GM21528 (cell line): Measurements from ENCODE around the gene HSD11B1L.

Experiments used
- ATAC-seq: cut with Tn5 transposase; IDR thresholded peaks from one replicate; pipeline ENCODE4 v1.9.1; 2021; ENCODE audit warnings: mild to moderate bottlenecking, moderate library complexity; ENCODE audit not compliant: unreplicated experiment, low FRiP score

HSD11B1L gene

DNA sequence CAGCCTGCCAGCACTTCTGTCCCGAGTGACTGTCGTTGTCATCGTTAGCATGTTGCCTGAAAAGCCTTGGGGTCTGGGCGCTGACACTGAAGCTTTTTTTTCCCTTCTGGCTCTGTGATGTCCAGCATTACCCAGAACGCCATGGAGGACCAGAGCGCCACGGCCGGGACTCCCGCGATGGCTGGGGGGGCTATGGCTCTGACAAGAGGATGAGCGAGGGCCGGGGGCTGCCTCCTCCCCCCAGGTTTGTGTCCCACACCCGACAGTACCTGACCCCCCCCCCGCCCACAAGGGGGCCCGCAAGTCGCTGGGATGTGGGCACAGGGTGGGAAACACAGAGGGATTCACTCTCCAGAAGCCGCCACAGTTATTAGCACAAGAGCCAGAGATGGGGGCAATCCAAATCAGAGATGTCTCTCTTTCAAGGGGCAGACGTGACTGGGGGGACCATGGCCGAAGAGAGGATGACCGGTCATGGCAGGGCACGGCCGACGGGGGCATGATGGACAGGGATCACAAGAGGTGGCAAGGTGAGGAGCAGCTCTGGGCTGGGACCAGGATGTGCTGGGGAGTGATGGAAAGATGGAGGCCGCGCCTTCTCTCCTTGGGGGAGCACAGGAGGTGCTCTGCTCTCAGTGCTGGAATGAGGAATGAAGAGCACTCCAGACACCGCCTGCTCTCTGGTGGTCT, 13.8 kb upstream of the HSD11B1L start:
- ATAC-seq = no peak

- ATAC-seq = no peak
Observed at GRCh38 chr19:5667751-5668271, 13.0 kb upstream of the HSD11B1L start.

DNA sequence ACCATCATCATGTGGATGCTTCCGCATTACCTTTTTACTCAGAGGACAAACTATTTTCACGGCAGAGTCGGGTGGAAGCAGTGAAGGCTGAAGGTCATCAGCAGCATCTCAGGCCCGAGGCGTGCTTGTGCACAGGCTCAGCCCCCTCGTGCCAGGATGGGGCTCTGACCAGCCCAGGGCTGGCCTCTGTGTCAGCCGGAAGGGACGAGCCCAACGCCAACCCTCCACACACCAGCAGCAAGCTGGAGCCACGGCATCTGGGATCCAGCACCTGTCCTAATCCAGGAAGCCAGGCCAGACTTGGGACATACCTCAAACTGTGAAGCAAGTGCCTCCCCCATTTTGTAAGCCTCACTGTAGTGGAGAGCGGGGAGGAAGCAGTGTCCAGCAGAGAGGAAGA, 11.6 kb upstream of the HSD11B1L start:
- ATAC-seq = no peak

DNA sequence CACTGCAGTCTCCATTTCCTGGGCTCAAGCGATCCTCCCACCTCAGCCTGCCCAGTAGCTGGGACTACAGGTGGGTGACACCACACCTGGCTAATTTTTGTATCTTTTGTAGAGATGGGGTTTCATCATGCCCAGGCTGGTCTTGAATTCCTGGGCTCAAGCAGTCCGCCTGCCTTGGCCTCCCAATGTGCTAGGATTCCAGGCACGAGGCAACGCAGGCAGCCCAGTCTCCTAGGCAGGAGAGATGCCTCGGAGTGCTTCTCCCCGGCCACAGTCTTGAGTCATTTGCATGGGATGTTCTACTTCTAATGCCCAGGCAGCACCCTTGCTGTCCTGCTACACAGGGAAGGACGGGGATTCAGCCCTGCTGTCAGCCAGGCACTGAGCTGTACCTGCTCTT, 9.2 kb upstream of the HSD11B1L start:
- ATAC-seq = no peak

GRCh38 chr19:5672708-5673459, 7.9 kb upstream of the HSD11B1L start:
- no peak for ATAC-seq

- ATAC-seq = no peak
Observed at GRCh38 chr19:5673752-5674151, 7.1 kb upstream of the HSD11B1L start.

GRCh38 chr19:5674714-5675113, 6.1 kb upstream of the HSD11B1L start:
- ATAC-seq = no peak

DNA sequence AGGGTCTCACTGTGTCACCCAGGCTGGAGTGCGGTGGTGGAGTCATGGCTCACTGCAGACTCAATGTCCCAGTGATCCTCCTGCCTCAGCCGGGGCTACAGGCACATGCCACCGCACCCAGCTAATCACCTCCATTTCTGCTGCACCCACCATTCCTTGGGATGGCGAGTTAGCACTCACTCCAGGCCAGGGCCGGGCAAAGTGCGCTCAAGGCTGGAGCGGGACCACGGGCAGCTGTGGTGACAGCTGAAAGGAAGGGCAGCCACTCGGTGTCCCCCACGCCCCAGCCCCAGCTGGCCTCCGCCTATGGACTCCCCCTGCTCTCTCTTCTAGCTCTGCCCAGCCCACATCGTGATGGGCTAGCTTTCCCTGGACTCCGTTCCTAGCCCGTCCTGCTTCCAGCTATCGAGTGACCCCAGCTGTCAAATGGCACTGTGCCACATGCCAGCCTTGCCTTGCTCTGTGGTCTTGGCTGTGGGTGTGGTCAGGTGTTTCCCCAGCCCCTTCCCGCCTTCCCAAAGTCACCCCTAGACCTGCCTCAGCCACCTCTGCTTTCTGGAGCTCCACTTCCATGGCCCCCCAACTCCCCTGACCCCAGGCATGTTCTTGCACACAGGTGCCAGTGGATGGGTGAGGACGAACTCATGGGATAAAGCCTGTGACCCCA, 4.6 kb upstream of the HSD11B1L start:
- ATAC-seq = no peak

- ATAC-seq = no peak
Observed at GRCh38 chr19:5676772-5677105, 4.1 kb upstream of the HSD11B1L start.

DNA sequence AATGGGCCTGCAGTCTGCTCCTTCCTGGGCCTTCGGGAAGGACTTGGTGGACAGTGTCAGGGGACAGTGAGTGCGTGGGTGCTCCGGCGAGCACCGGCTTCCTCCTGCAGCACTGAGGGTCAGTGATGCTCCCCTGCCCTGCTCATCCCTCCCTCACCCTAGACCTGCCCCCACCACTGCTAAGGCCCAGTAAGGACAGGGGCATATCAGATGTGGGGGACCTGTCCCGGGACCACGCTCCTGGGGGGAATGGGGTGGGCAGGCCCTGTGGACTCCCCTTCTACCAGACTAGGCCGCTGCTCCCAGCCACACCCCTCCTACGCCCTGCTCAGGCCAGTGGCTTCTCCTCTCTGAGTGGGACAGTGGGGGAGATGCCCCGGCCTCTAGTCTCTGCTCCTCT, 3.7 kb upstream of the HSD11B1L start:
- no peak for ATAC-seq

GRCh38 chr19:5677580-5677979, 3.2 kb upstream of the HSD11B1L start:
- no peak for ATAC-seq

GRCh38 chr19:5678071-5678718, 2.6 kb upstream of the HSD11B1L start:
- ATAC-seq = no peak

GRCh38 chr19:5679289-5680083, 1.3 kb upstream of the HSD11B1L start:
- ATAC-seq = no peak

- no peak for ATAC-seq
Observed at GRCh38 chr19:5680084-5680436, 767 bp upstream of the HSD11B1L start.

- no peak for ATAC-seq
Observed at GRCh38 chr19:5681391-5682106, 722 bp downstream of the HSD11B1L start.

DNA sequence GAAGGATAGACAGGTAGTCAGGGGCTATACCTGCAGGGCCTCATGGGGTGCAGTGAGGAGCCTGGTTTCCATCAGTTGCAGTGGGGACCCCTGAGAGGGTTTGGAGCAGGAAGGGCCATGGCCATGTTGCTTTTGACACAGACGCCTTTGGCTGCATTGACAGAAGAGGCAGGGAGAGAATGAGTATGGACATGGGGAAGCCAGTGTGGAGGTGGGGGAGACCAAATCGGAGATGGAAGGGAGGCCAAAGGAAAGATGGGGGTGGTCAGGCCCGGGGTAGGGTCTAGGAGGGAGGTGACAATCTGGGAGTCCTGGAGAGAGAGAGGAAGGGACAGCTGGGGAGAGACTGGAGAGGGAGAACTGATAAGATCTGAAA, 1.3 kb downstream of the HSD11B1L start:
- ATAC-seq = no peak

DNA sequence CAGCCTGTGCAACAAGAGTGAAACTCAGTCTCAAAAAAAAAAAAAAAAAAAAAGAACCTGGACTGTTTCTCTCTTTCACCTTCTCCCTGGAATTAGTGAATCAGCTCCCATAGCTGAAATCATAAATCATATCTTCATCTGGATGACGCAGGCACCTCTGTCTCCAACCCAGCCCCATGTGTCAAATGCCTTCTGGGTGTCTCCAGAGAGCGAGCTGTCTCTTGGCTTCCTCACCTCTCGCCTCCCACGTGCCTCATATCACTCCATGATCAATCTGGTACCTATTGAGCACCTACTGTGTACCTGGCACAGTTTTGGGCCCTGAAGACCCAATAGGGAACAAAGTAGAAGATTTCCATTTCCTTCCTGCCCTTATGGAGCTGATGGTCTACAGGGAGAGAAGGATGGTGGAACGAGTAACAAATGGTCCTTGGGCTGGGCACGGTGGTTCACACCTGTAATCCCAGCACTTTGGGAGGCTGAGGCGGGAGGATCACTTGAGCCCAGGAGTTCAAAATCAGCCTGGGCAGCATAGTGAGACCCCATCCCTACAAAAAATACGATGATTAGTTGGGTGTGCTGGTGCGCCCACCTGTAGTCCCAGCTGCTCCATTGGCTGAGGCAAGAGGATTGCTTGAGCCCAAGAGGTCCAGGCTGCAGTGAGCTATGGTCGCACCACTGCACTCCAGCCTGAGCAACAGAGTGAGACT, 2.5 kb downstream of the HSD11B1L start:
- no peak for ATAC-seq

DNA sequence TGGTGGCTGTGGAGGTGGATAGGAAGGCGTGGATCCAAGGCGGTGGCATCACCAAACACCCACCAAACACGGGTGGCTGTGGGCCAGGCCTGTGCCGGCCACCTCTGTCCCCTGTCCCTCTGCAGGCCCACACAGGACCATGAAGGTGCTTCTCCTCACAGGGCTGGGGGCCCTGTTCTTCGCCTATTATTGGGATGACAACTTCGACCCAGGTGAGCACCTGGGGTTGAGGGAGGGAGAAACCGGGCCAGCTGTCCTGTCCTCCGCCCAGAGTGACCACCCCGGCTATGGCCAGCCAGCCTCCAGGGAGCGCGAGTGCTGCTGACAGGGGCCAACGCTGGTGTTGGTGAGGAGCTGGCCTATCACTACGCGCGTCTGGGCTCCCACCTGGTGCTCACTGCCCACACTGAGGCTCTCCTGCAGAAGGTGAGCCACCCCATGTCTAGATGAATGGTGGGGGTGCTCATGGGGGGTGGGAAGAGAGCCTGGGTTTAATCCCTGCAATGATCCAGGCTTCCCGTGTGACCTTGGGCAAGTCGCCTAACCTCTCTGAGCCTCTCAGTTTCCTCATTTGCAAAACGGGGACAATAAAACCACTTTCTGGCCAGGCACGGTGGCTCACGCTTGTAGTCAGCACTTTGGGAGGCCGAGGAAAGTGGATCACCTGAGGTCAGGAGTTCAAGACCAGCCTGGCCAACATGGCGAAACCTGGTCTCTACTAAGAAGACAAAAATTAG, 4.0 kb downstream of the HSD11B1L start:
- ATAC-seq = no peak

DNA sequence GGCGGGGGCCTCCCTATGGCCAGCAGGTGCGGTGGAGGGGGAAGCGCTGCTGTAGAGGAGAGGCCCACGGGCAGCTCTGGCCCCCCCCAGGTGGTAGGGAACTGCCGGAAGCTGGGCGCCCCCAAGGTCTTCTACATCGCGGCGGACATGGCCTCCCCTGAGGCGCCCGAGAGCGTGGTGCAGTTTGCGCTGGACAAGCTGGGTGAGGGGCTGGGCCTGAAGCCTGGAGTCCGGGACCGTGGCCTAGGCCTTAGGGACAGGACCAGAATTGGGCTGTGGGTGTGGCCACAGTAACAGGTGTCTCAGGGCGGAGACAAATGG, 5.5 kb downstream of the HSD11B1L start:
- no peak for ATAC-seq
